Parathyroid adenoma (tissue), 2 donors: ENCODE data around the gene S1PR3.

ENCODE experiments used
- H2AFZ ChIP-seq: fragments of 300-600 bp; sonication (generic); one replicate; pipeline ENCODE4 v1.7.0; 2017; ENCODE audit warnings: antibody characterized with exemption, mild to moderate bottlenecking
- H3K27ac ChIP-seq: fragments of 300-600 bp; sonication (generic); one replicate; pipeline ENCODE4 v1.7.0; 2017
- H3K27me3 ChIP-seq: fragments of 300-600 bp; sonication (generic); one replicate; pipeline ENCODE4 v1.7.0; 2017; ENCODE audit warnings: low read length; ENCODE audit not compliant: control insufficient read depth, insufficient read depth
- H3K36me3 ChIP-seq: fragments of 300-600 bp; sonication (generic); one replicate; pipeline ENCODE4 v1.7.0; 2017; ENCODE audit warnings: low read length; ENCODE audit not compliant: control insufficient read depth, insufficient read depth
- H3K4me1 ChIP-seq: fragments of 300-600 bp; sonication (generic); one replicate; pipeline ENCODE4 v1.7.0; 2017; ENCODE audit warnings: control low read depth
- H3K4me2 ChIP-seq: fragments of 300-600 bp; sonication (generic); one replicate; pipeline ENCODE4 v1.7.0; 2017; ENCODE audit warnings: low read length
- H3K4me3 ChIP-seq: fragments of 300-600 bp; sonication (generic); one replicate; pipeline ENCODE4 v1.7.0; 2017; ENCODE audit warnings: low read depth, low read length
- H3K79me2 ChIP-seq: fragments of 300-600 bp; sonication (generic); one replicate; pipeline ENCODE4 v1.7.0; 2017; ENCODE audit warnings: control low read depth
- H3K9ac ChIP-seq: fragments of 300-600 bp; sonication (generic); one replicate; pipeline ENCODE4 v1.7.0; 2017; ENCODE audit warnings: mild to moderate bottlenecking
- H3K9me3 ChIP-seq: fragments of 300-600 bp; sonication (generic); one replicate; pipeline ENCODE4 v1.7.0; 2017; ENCODE audit warnings: low read length; ENCODE audit not compliant: control insufficient read depth
- TF ChIP-seq, protein P1 (sequence below): fragments of 300-600 bp; sonication (generic); IDR thresholded peaks from one replicate; pipeline ENCODE4 v1.7.0; 2017; ENCODE audit warnings: antibody characterized with exemption, mild to moderate bottlenecking
- donor health status: primary hyperparathyroidism.

The S1PR3 gene

DNA sequence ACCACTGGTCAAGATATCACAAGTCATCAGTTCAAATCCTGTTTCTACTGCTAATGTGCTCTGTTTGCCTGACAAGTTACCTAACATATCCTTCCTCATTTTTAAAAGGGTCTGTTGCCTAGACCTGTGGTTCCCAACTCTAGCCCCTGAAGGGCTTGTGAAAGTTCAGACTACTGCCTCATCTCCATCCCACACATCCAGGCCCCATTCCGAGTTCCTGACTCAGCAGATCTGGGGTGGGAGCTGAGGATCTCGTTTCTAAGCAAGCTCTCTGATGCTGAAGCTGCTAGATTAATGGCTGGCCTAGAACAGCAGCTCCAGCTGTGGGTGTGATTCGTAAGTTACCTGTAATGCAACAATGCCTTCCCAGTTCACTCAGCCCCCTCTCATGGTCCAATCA is 32.5 kb downstream of the S1PR3 start:
- Histone ChIP-seq H3K9ac (no peak overlapping the region), H3K4me2 (no peak overlapping the region), H3K9me3 (no peaks in the 10 kb centered on the region), H3K4me3 (no peak overlapping the region), H3K4me1 (no peaks in the 10 kb centered on the region), H3K27me3 (no peaks in the 10 kb centered on the region), H2AFZ (no peak overlapping the region), H3K36me3 (no peaks in the 10 kb centered on the region), H3K27ac (no peak overlapping the region), H3K79me2 (no peaks in the 10 kb centered on the region)
- TF ChIP-seq, protein P1, sequence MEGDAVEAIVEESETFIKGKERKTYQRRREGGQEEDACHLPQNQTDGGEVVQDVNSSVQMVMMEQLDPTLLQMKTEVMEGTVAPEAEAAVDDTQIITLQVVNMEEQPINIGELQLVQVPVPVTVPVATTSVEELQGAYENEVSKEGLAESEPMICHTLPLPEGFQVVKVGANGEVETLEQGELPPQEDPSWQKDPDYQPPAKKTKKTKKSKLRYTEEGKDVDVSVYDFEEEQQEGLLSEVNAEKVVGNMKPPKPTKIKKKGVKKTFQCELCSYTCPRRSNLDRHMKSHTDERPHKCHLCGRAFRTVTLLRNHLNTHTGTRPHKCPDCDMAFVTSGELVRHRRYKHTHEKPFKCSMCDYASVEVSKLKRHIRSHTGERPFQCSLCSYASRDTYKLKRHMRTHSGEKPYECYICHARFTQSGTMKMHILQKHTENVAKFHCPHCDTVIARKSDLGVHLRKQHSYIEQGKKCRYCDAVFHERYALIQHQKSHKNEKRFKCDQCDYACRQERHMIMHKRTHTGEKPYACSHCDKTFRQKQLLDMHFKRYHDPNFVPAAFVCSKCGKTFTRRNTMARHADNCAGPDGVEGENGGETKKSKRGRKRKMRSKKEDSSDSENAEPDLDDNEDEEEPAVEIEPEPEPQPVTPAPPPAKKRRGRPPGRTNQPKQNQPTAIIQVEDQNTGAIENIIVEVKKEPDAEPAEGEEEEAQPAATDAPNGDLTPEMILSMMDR = no peak

DNA sequence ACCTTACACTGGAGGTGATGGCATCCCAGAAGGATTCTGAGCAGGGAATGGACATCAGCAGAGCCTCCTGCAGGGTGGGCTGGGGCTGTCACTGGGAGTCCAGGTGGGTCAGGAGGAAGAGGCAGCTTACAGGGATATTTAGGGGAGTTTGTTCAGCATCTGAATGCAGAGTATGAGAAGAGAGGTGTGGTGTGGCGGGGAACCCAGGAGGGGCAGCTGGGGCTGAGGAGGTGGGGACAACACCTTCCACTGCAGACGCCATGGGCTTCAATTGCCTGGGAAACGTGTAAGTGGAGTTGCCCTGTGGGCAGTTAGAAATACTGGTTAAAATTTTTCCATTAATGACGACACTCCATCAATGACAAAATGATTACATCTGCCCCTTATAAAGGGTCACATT is 33.5 kb downstream of the S1PR3 start:
- Histone ChIP-seq H3K79me2 (no peaks in the 10 kb centered on the region), H3K27me3 (no peaks in the 10 kb centered on the region), H3K4me3 (no peak overlapping the region), H3K4me1 (no peaks in the 10 kb centered on the region), H3K27ac (no peak overlapping the region), H3K9ac (no peak overlapping the region), H2AFZ (no peak overlapping the region), H3K9me3 (no peaks in the 10 kb centered on the region), H3K4me2 (no peak overlapping the region), H3K36me3 (no peaks in the 10 kb centered on the region)
- TF ChIP-seq, protein P1 = no peak

DNA sequence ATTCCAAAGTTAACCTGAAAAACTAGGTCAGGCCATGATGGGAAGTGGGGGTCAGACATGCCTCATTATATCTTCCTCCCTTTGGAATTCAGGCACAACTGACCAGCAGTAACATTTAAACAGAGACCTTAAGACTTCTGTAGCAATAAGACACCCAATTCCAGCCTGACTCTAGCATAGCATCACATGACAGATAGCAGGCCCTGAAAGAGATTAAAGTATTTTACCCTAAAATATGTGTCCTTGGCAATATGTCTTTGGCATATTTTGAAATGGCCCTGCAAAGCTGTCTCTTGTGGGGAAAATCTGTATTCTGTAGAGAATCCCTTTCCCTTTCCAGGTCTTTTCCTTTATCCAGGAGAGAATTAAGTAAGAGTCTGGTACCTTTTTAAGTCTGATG is 34.3 kb downstream of the S1PR3 start:
- Histone ChIP-seq H3K36me3 (no peaks in the 10 kb centered on the region), H2AFZ (no peak overlapping the region), H3K27me3 (no peaks in the 10 kb centered on the region), H3K79me2 (no peaks in the 10 kb centered on the region), H3K9ac (no peak overlapping the region), H3K4me1 (no peaks in the 10 kb centered on the region), H3K9me3 (no peaks in the 10 kb centered on the region), H3K27ac (no peak overlapping the region), H3K4me3 (no peak overlapping the region), H3K4me2 (no peak overlapping the region)
- TF ChIP-seq, protein P1 = no peak

DNA sequence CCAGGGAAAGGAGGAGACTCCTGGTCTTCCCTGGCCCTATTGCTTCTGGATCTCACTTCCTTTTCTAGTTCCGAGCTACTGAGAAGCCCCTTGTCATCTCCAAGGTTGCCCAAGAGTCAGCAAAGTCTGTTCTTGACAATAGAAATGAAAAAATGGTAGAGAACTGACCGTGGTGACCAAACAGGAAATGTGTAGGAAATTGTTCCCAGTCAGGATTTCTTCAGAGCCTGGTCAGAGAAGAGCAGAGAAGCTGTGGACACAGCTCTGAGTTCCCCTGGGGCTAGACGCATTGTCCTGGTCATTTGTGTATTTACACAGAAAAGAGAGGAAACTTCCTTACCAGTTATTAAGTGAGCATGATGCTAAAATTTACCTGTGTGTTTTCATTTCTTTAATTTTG is 35.6 kb downstream of the S1PR3 start:
- Histone ChIP-seq H3K27me3 (no peaks in the 10 kb centered on the region), H3K9ac (no peak overlapping the region), H3K36me3 (no peaks in the 10 kb centered on the region), H3K9me3 (no peaks in the 10 kb centered on the region), H2AFZ (no peak overlapping the region), H3K4me1 (no peaks in the 10 kb centered on the region), H3K27ac (no peak overlapping the region), H3K4me3 (no peak overlapping the region), H3K79me2 (no peaks in the 10 kb centered on the region), H3K4me2 (no peak overlapping the region)
- TF ChIP-seq, protein P1 = no peak

DNA sequence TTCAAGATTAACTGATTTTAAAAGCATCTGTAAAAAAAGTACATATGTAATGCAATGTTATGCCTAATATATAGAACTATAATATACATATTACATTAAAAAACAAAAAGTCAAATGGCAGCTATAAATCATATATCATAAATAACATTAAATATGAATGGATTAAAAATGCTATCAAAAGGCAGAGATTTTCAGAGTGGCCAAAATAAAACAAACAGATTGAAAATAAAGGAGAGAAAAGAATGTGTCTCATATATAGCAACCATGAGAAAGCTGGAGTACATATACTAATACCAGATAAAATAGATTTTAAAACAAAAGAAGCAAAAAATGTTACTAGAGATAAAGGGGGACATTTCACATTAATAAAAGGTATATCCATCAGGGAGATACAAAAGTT is 38.5 kb downstream of the S1PR3 start:
- Histone ChIP-seq H3K27me3 (no peaks in the 10 kb centered on the region), H3K79me2 (no peaks in the 10 kb centered on the region), H3K4me3 (no peak overlapping the region), H3K4me2 (no peak overlapping the region), H3K4me1 (no peaks in the 10 kb centered on the region), H3K36me3 (no peaks in the 10 kb centered on the region), H3K27ac (no peak overlapping the region), H3K9me3 (no peaks in the 10 kb centered on the region), H3K9ac (no peak overlapping the region), H2AFZ (no peak overlapping the region)
- TF ChIP-seq, protein P1 = no peak
